Stomach (tissue), 9 donors: Measurements from ENCODE around the gene SYCP2L. TPM values are rescaled to one million over a fixed set of nuclear protein-coding genes. Genes with fewer than 3 reads are reported as not detected.
"Not testable (repeated sequence)": the region's sequence is repeated elsewhere in the genome, so short reads cannot be mapped to it uniquely, and the experiment has no call there.

Source experiments
- DNase-seq, 2 donors: peaks; one replicate each; pipeline versions ENCODE4 v3.0.0 to v3.0.0-alpha.2; 2013 to 2019
- H3K27ac ChIP-seq, 5 donors: fragments of 200-600 bp in 4 of 5; sonication (generic) in 4 of 5; one replicate each; pipeline ENCODE4 v1.5.1; 2013 to 2019; ENCODE audit warnings: mild to moderate bottlenecking in 1 of 5, moderate library complexity in 1 of 5
- H3K27me3 ChIP-seq, 3 donors: fragments of 200-600 bp; sonication (generic); one replicate each; pipeline ENCODE4 v1.5.1; 2017 to 2019; ENCODE audit warnings: mixed run types in 1 of 3
- H3K36me3 ChIP-seq, 4 donors: fragments of 200-600 bp; sonication (generic); 1 replicate in 3 of 4; 2 replicates in 1 of 4; pipeline ENCODE4 v1.5.1; 2016 to 2019
- H3K4me1 ChIP-seq, 4 donors: fragments of 200-600 bp; sonication (generic); one replicate each; pipeline ENCODE4 v1.5.1; 2016 to 2019
- H3K4me3 ChIP-seq, 4 donors: fragments of 200-600 bp; sonication (generic) in 3 of 4; one replicate each; pipeline ENCODE4 v1.5.1; 2016 to 2019; ENCODE audit warnings: mild to moderate bottlenecking in 1 of 4
- H3K9me3 ChIP-seq, 4 donors: fragments of 200-600 bp; sonication (generic); one replicate each; pipeline ENCODE4 v1.5.1; 2016 to 2019
- CTCF ChIP-seq, 7 experiments: fragments of 450-650 bp in 4 of 7; fragments of 200-600 bp in 3 of 7; sonication (generic) in 3 of 7; IDR thresholded peaks; one replicate each; pipeline ENCODE4 v1.5.1; 2016 to 2019; ENCODE audit warnings: antibody characterized with exemption in 7 of 7, control low read depth in 2 of 7, mild to moderate bottlenecking in 1 of 7
- EP300 ChIP-seq: sonication (generic); formaldehyde crosslinking; IDR thresholded peaks from one replicate; pipeline ENCODE4 v1.6.1; 2017; ENCODE audit warnings: antibody characterized with exemption
- POLR2A ChIP-seq, 4 donors: fragments of 450-650 bp; IDR thresholded peaks; one replicate each; pipeline ENCODE4 v1.6.1; 2016; ENCODE audit warnings: antibody characterized with exemption in 4 of 4, control low read depth in 2 of 4, mild to moderate bottlenecking in 1 of 4, moderate library complexity in 1 of 4
- POLR2AphosphoS5 ChIP-seq, 3 donors: sonication (generic); formaldehyde crosslinking; IDR thresholded peaks; one replicate each; pipeline ENCODE4 v1.6.1; 2016; ENCODE audit warnings: antibody characterized with exemption in 3 of 3
- whole genome bisulfite sequencing, 5 donors: extraction: QIAGEN DNeasy Blood & Tissue Kit in 3 of 5; methylation state at CpG; one replicate each; pipeline versions ENCODE4 v1.1.5 to v1.1.7; 2013 to 2018; 5-methylcytosine and 5-hydroxymethylcytosine counted together
- intact Hi-C: fragments of 100-400 bp; cut with DNase I; formaldehyde crosslinking; loops from one replicate; pipeline ENCODE4 v1.15.1; 2023; ENCODE audit warnings: low total_unique reads
- polyA plus RNA-seq, 3 donors: library from polyadenylated mRNA; stranded (reverse); fragments of 200-250 nt; gene quantifications; one replicate each; pipeline ENCODE4 v1.2.3, GENCODE V29; 2013
- total RNA-seq, 5 donors: library from RNA; depleted of rRNA; stranded (reverse); fragments of >200 nt; gene quantifications; one replicate each; pipeline versions ENCODE4 v1.1.0 to v1.2.3, GENCODE V29; 2014 to 2016
- donor health status: healthy with polysubstance abuse.
- donor health status: Bipolar disorder and iron deficiency.
- donor health status: healthy.

Gene SYCP2L
- total and polyA plus RNA-seq, 8 donors, result 0.15 to 2.6 (median 0.58) TPM; not detected in 5

GRCh38 chr6:10884245-10884972 lies 2.4 kb upstream of the SYCP2L start:
- intact Hi-C loops, result no loop called here
- 17 to 35% (median 31%) methylated on average over 17 to 24 of the region's 24 CpGs for WGBS, 5 donors
- no peak overlapping the region for H3K4me3 ChIP-seq

GRCh38 chr6:10886365-10886690 lies 524 bp upstream of the SYCP2L start:
- peaks cover 10 to 78% (median 56%) of the 10 kb centered on the region in 3 donors for H3K27me3 ChIP-seq

More at GRCh38 chr6:10884245-10884972, 2.4 kb upstream of the SYCP2L start:
- no peak for DNase-seq
- Histone ChIP-seq H3K27me3 (peaks cover 14 to 97% (median 65%) of the 10 kb centered on the region in 3 donors), H3K27ac (no peak overlapping the region), H3K9me3 (peaks cover 0 to 7% (median 0%) of the 10 kb centered on the region in 4 donors), H3K4me1 (peaks cover 7 to 43% (median 28%) of the 10 kb centered on the region in 4 donors), H3K36me3 (no peaks in the 10 kb centered on the region)
- no peak for TF ChIP-seq POLR2A (IDR thresholded peaks at IDR 0.05)

GRCh38 chr6:10890151-10890550 lies 3.3 kb downstream of the SYCP2L start:
- Histone ChIP-seq H3K36me3 (no peaks in the 10 kb centered on the region), H3K9me3 (peaks cover 0 to 5% (median 2%) of the 10 kb centered on the region in 4 donors), H3K27me3 (peaks cover 0 to 45% (median 22%) of the 10 kb centered on the region in 3 donors), H3K4me3 (no peak overlapping the region), H3K27ac (no peak overlapping the region), H3K4me1 (peaks cover 7 to 18% (median 13%) of the 10 kb centered on the region in 4 donors)
- DNase-seq, result no peak
- 85 to 97% (median 91%) methylated on average over 1 of the region's 1 CpG for WGBS, 5 donors
- intact Hi-C loops, result no loop called here
- no peak for TF ChIP-seq POLR2AphosphoS5 (IDR thresholded peaks at IDR 0.05)
- no peak for TF ChIP-seq EP300
- no peak for TF ChIP-seq CTCF (IDR thresholded peaks at IDR 0.05)
- no peak for TF ChIP-seq POLR2A (IDR thresholded peaks at IDR 0.05)

More at GRCh38 chr6:10886365-10886690, 524 bp upstream of the SYCP2L start:
- intact Hi-C loops, H3K36me3 ChIP-seq, H3K27ac ChIP-seq, DNase-seq: not testable (repeated sequence)
- 22 to 29% (median 23%) methylated on average over 11 of the region's 11 CpGs for WGBS, 5 donors
- Histone ChIP-seq H3K4me3 (peak overlapping the region; percentile 9 to 45 (median 37)), H3K9me3 (peaks cover 0 to 13% (median 2%) of the 10 kb centered on the region in 4 donors), H3K4me1 (peaks cover 7 to 43% (median 28%) of the 10 kb centered on the region in 4 donors)

GRCh38 chr6:10891960-10892359 lies 5.1 kb downstream of the SYCP2L start:
- H3K27ac ChIP-seq, result no peak overlapping the region
- H3K9me3 ChIP-seq, result peaks cover 0 to 5% (median 2%) of the 10 kb centered on the region in 4 donors
- H3K4me1 ChIP-seq, result peaks cover 2 to 6% (median 4%) of the 10 kb centered on the region in 4 donors
- DNase-seq, result no peak
- H3K36me3 ChIP-seq, result no peaks in the 10 kb centered on the region
- WGBS, 5 donors, result 84 to 91% (median 86%) methylated on average over 5 of the region's 5 CpGs
- H3K27me3 ChIP-seq, result peaks cover 0 to 27% (median 8%) of the 10 kb centered on the region in 3 donors
- intact Hi-C loops, result no loop called here
- H3K4me3 ChIP-seq, result no peak overlapping the region
- TF ChIP-seq EP300, result no peak
- no peak for TF ChIP-seq POLR2A (IDR thresholded peaks at IDR 0.05)
- no peak for TF ChIP-seq POLR2AphosphoS5 (IDR thresholded peaks at IDR 0.05)
- TF ChIP-seq CTCF (IDR thresholded peaks at IDR 0.05), result no peak

GRCh38 chr6:10894958-10895357 lies 8.1 kb downstream of the SYCP2L start:
- intact Hi-C loops, result no loop called here
- Histone ChIP-seq H3K36me3 (no peaks in the 10 kb centered on the region), H3K27ac (no peak overlapping the region), H3K4me1 (no peaks in the 10 kb centered on the region), H3K27me3 (peaks cover 0 to 5% (median 0%) of the 10 kb centered on the region in 3 donors), H3K4me3 (no peak overlapping the region), H3K9me3 (peaks cover 0 to 5% (median 2%) of the 10 kb centered on the region in 4 donors)
- WGBS, 5 donors, result 31 to 43% (median 34%) methylated on average over 6 of the region's 6 CpGs
- no peak for DNase-seq
- TF ChIP-seq POLR2A (IDR thresholded peaks at IDR 0.05) (no peak), POLR2AphosphoS5 (IDR thresholded peaks at IDR 0.05) (no peak), CTCF (IDR thresholded peaks at IDR 0.05) (no peak)
